Measurements from ENCODE around the gene GPR107. TPM values are rescaled to one million over a fixed set of nuclear protein-coding genes. Genes with fewer than 3 reads are reported as not detected.

GPR107 gene
- total and polyA plus RNA-seq, 2 donors (not counting 1 experiment from before 2014, with no cell fraction given): 10.4 to 28.1 TPM

DNA sequence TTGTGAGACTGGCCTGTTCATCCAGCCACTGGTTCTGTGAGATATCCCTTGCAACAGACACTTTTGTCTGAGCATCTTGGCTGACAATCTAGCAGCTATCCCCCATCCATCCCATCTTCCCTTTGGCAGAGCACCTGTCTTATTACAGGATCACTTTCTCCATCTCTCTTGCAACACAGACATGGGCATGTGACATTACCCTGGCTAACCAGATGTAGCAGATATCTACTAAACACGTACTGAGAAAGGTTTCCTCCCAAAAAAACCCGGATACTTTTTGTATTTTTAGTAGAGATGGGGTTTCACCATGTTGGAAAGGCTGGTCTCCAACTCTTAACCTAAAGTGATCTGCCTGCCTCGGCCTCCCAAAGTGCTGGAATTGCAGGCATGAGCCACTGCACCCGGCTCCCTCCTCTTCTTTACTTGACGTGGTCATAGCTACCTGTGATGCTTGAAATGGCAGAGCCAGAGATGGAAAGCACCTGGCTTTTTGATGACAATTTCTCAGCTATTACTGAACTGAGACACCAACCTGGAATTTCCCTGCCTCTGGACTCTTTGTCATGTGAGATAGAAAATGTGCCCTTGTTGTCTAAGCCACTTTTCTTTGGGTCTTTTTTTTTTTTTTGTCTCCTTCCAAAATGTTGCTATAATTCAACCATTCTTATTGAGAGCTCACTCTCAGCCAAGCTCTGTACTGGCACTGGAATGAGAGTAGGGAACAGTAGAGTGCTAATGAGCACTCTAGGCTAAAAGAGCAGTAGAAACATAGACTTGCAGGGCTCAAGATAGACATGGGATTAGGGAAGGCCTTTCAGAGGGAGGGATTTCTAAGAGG, 43.3 kb upstream of the GPR107 start:
- H3K4me1 Mint-ChIP-seq: peaks cover 74% of the 10 kb centered on the region
- H3K27ac ChIP-seq (ENCODE audit: low read length in 2 of 2): peak overlapping the region; percentile 96 to 98
- CTCF ChIA-PET: interaction anchor here (0.6 to 4.4 kb wide), 7 partner anchors 12 to 121 kb away, joined by 3 to 33 read pairs (median 4); no protein-coding TSS in a partner anchor
- ATAC-seq (ENCODE audit: low read depth) (peak; percentile 65), DNase-seq (peak; percentile 91)
- H4K20me1 ChIP-seq (ENCODE audit: control insufficient read depth, insufficient read depth, low read length, poor library complexity, severe bottlenecking): no peaks in the 10 kb centered on the region
- no peaks in the 10 kb centered on the region for H3K27me3 Mint-ChIP-seq
- peaks cover 0 to 4% of the 10 kb centered on the region in 2 experiments for H3K36me3 ChIP-seq (replicated peaks in 1 of 2; ENCODE audit: control extremely low read depth in 1 of 2, control insufficient read depth in 1 of 2, extremely low read depth in 1 of 2, insufficient read depth in 2 of 2, low read length in 1 of 2)
- peak overlapping the region; percentile 50 for H3K9ac ChIP-seq (ENCODE audit: low read length)
- H3K4me3 ChIP-seq (ENCODE audit: control extremely low read depth in 1 of 5, extremely low read depth in 1 of 5, insufficient read depth in 1 of 5, low read depth in 2 of 5, low read length in 4 of 5): no peak overlapping the region
- H3K27ac Mint-ChIP-seq: peak overlapping the region; percentile 93
- intact Hi-C loops (cut with micrococcal nuclease): no loop called here
- peaks cover 0 to 2% (median 0%) of the 10 kb centered on the region in 3 donors for H3K9me3 ChIP-seq (ENCODE audit: control extremely low read depth in 1 of 3, control insufficient read depth in 2 of 3, insufficient read depth in 1 of 3, low read length in 2 of 3)
- H3K4me2 ChIP-seq (replicated peaks; ENCODE audit: low read depth, low read length, poor library complexity, severe bottlenecking): peak overlapping the region; percentile 49
- H3K4me1 ChIP-seq (ENCODE audit: control insufficient read depth in 2 of 2, insufficient read depth in 2 of 2, low read length in 2 of 2): peaks cover 67 to 70% of the 10 kb centered on the region in 2 donors
- H3K4me3 Mint-ChIP-seq: peak overlapping the region; percentile 61
- no peaks in the 10 kb centered on the region for H3K27me3 ChIP-seq (replicated peaks in 1 of 4; ENCODE audit: control extremely low read depth in 1 of 4, control insufficient read depth in 3 of 4, insufficient read depth in 4 of 4, low read length in 3 of 4)
- peaks cover 99% of the 10 kb centered on the region for H3K79me2 ChIP-seq (ENCODE audit: control insufficient read depth, insufficient read depth, low read length)
- 80% methylated on average over 2 of the region's 5 CpGs for WGBS (ENCODE audit: insufficient coverage)
- POLR2A ChIA-PET: interaction anchor here (0.6 to 1.9 kb wide), 9 partner anchors 10 to 550 kb away, joined by 3 to 19 read pairs (median 5); partner anchors contain the start of gene FNBP1
- H3K9me3 Mint-ChIP-seq (ENCODE audit: insufficient read depth): no peaks in the 10 kb centered on the region
- TF ChIP-seq EZH2 (IDR thresholded peaks at IDR 0.05; ENCODE audit: borderline replicate concordance, insufficient read depth, low read depth, low read length, poor library complexity, severe bottlenecking): no peak
- TF ChIP-seq, protein P1, sequence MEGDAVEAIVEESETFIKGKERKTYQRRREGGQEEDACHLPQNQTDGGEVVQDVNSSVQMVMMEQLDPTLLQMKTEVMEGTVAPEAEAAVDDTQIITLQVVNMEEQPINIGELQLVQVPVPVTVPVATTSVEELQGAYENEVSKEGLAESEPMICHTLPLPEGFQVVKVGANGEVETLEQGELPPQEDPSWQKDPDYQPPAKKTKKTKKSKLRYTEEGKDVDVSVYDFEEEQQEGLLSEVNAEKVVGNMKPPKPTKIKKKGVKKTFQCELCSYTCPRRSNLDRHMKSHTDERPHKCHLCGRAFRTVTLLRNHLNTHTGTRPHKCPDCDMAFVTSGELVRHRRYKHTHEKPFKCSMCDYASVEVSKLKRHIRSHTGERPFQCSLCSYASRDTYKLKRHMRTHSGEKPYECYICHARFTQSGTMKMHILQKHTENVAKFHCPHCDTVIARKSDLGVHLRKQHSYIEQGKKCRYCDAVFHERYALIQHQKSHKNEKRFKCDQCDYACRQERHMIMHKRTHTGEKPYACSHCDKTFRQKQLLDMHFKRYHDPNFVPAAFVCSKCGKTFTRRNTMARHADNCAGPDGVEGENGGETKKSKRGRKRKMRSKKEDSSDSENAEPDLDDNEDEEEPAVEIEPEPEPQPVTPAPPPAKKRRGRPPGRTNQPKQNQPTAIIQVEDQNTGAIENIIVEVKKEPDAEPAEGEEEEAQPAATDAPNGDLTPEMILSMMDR (IDR thresholded peaks at IDR 0.05): no peak
- H2AFZ ChIP-seq (ENCODE audit: insufficient read depth, low read depth, low read length, poor library complexity, severe bottlenecking): no peak overlapping the region
